Liver (tissue), 9 donors: ENCODE results near the gene GARNL3. TPM values are rescaled to one million over a fixed set of nuclear protein-coding genes. Genes with fewer than 3 reads are reported as not detected.

ENCODE experiments used
- DNase-seq: peaks from one replicate; pipeline ENCODE4 v3.0.0-alpha.2; 2017; ENCODE audit warnings: low spot score
- H3K27ac ChIP-seq, 2 donors: one replicate each; pipeline ENCODE4 v1.7.0; 2013; ENCODE audit warnings: inconsistent platforms in 2 of 2, low read length in 2 of 2, control low read depth in 1 of 2, low read depth in 1 of 2, mild to moderate bottlenecking in 1 of 2
- H3K27me3 ChIP-seq, 4 donors: one replicate each; pipeline versions ENCODE4 v1.6.1 to v1.7.0; 2013; ENCODE audit warnings: low read length in 3 of 4, inconsistent platforms in 1 of 4, mild to moderate bottlenecking in 1 of 4, moderate library complexity in 1 of 4; ENCODE audit not compliant: control insufficient read depth in 4 of 4, insufficient read depth in 4 of 4
- H3K36me3 ChIP-seq, 4 donors: one replicate each; pipeline versions ENCODE4 v1.6.1 to v1.7.0; 2013; ENCODE audit warnings: low read length in 3 of 4, mild to moderate bottlenecking in 3 of 4, low read depth in 1 of 4, moderate library complexity in 1 of 4; ENCODE audit not compliant: control insufficient read depth in 4 of 4, insufficient read depth in 3 of 4
- H3K4me1 ChIP-seq, 4 donors: one replicate each; pipeline versions ENCODE4 v1.6.1 to v1.7.0; 2013; ENCODE audit warnings: low read length in 3 of 4, mild to moderate bottlenecking in 3 of 4, moderate library complexity in 1 of 4; ENCODE audit not compliant: control insufficient read depth in 4 of 4, insufficient read depth in 4 of 4
- H3K4me3 ChIP-seq, 3 donors: one replicate each; pipeline versions ENCODE4 v1.6.1 to v1.7.0; 2013; ENCODE audit warnings: low read length in 3 of 3, control low read depth in 1 of 3, low read depth in 1 of 3, mild to moderate bottlenecking in 1 of 3
- H3K9ac ChIP-seq, 2 donors: one replicate each; pipeline ENCODE4 v1.7.0; 2013; ENCODE audit warnings: low read length in 2 of 2, mild to moderate bottlenecking in 2 of 2, moderate library complexity in 2 of 2, control low read depth in 1 of 2, low read depth in 1 of 2
- H3K9me3 ChIP-seq, 4 donors: one replicate each; pipeline versions ENCODE4 v1.6.1 to v1.7.0; 2013; ENCODE audit warnings: low read length in 3 of 4; ENCODE audit not compliant: control insufficient read depth in 4 of 4
- ATF3 ChIP-seq: IDR thresholded peaks from 2 replicates; pipeline ENCODE4 v1.6.1; 2016; ENCODE audit warnings: antibody characterized with exemption
- EGR1 ChIP-seq, 2 donors: IDR thresholded peaks; 2 replicates each; pipeline ENCODE4 v1.6.1; 2016 to 2018; ENCODE audit warnings: antibody characterized with exemption in 2 of 2, low read depth in 2 of 2
- FOXA1 ChIP-seq: IDR thresholded peaks from 2 replicates; pipeline ENCODE4 v1.6.1; 2016; ENCODE audit warnings: antibody characterized with exemption
- FOXA2 ChIP-seq: IDR thresholded peaks from 2 replicates; pipeline ENCODE4 v1.6.1; 2016; ENCODE audit warnings: antibody characterized with exemption
- GABPA ChIP-seq, 2 donors: IDR thresholded peaks in 1 of 2; conservative IDR thresholded peaks in 1 of 2; 2 replicates each; pipeline ENCODE4 v1.6.1; 2016; ENCODE audit warnings: antibody characterized with exemption in 2 of 2, mild to moderate bottlenecking in 1 of 2, moderate library complexity in 1 of 2
- HNF4A ChIP-seq, 2 donors: conservative IDR thresholded peaks; 2 replicates each; pipeline ENCODE4 v1.6.1; 2016; ENCODE audit warnings: antibody characterized with exemption in 2 of 2, mild to moderate bottlenecking in 2 of 2
- HNF4G ChIP-seq: IDR thresholded peaks from 2 replicates; pipeline ENCODE4 v1.6.1; 2016; ENCODE audit warnings: antibody characterized with exemption
- JUND ChIP-seq, 2 donors: IDR thresholded peaks; 2 replicates each; pipeline ENCODE4 v1.6.1; 2016; ENCODE audit warnings: antibody characterized with exemption in 2 of 2
- NR2F2 ChIP-seq: IDR thresholded peaks from 2 replicates; pipeline ENCODE4 v1.6.1; 2016; ENCODE audit warnings: antibody characterized with exemption
- RAD21 ChIP-seq, 2 donors: IDR thresholded peaks; 2 replicates each; pipeline ENCODE4 v1.6.1; 2016; ENCODE audit warnings: antibody characterized with exemption in 2 of 2, mild to moderate bottlenecking in 2 of 2
- REST ChIP-seq: IDR thresholded peaks from 2 replicates; pipeline ENCODE4 v1.6.1; 2016; ENCODE audit warnings: antibody characterized with exemption, mild to moderate bottlenecking
- RXRA ChIP-seq, 2 donors: IDR thresholded peaks; 2 replicates each; pipeline ENCODE4 v1.6.1; 2017 to 2018; ENCODE audit warnings: antibody characterized with exemption in 2 of 2, mild to moderate bottlenecking in 1 of 2
- SP1 ChIP-seq: IDR thresholded peaks from 2 replicates; pipeline ENCODE4 v1.6.1; 2018; ENCODE audit warnings: antibody characterized with exemption, mild to moderate bottlenecking
- TAF1 ChIP-seq: conservative IDR thresholded peaks from 2 replicates; pipeline ENCODE4 v1.6.1; 2016; ENCODE audit warnings: antibody characterized with exemption, mild to moderate bottlenecking
- YY1 ChIP-seq: IDR thresholded peaks from 2 replicates; pipeline ENCODE4 v1.6.1; 2016; ENCODE audit warnings: antibody characterized with exemption, mild to moderate bottlenecking
- WGBS: extraction: QIAGEN DNeasy Blood & Tissue Kit; methylation state at CpG from one replicate; pipeline ENCODE4 v1.1.7; 2013; 5-methylcytosine and 5-hydroxymethylcytosine counted together
- polyA plus RNA-seq, 2 donors: library from polyadenylated mRNA; stranded (reverse) in 1 of 2; unstranded in 1 of 2; fragments of 200-250 nt in 1 of 2; fragments of >200 nt in 1 of 2; fragmentation: Nextera tagmentation in 1 of 2; extraction: Ambion mirVana in 1 of 2; gene quantifications; one replicate each; pipeline versions ENCODE4 v1.2.1 to v1.2.3, GENCODE V29; 2013 to 2015
- total RNA-seq, 2 donors: library from RNA; depleted of rRNA; stranded (reverse); fragments of >200 nt; gene quantifications; one replicate each; pipeline ENCODE4 v1.2.3, GENCODE V29; 2014
- TF ChIP-seq, protein P1 (sequence below): fragments of 150-350 bp; IDR thresholded peaks from 2 replicates; pipeline ENCODE4 v1.5.1; 2017; ENCODE audit warnings: improper control_type of control experiment, low read depth, low read length; ENCODE audit not compliant: missing input control
- TF ChIP-seq, protein P2 (sequence below): IDR thresholded peaks from 2 replicates; pipeline ENCODE4 v1.6.1; 2016; ENCODE audit warnings: antibody characterized with exemption
- TF ChIP-seq, protein P3 (sequence below): IDR thresholded peaks from 2 replicates; pipeline ENCODE4 v1.6.1; 2016; ENCODE audit warnings: antibody characterized with exemption
- donor health status: healthy.
- donor health status: healthy.
- donor health status: healthy.
- donor health status: healthy.
- donor health status: healthy.

GARNL3 gene
- total and polyA plus RNA-seq, 4 donors, result 0.89 to 6.7 (median 3.5) TPM

DNA sequence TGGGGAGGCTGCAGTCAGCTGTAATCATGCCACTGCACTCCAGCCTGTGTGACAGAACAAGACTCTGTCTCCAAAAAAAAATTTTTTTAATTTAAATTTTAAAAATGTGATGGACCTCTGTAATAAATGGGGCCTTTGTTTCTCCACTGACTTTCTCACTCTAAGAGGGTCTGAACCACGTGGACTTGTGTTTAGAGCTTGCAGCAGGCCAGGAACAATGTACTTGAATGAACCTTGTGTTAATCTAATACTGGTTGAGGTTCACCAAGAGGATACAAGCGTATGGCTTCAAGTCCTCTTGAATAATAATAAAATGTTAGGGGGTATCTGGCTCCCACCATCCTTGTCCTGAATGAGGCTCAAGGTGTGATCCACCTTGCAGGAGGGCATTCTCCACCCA, 118.0 kb downstream of the GARNL3 start:
- Histone ChIP-seq H3K27ac (no peak overlapping the region), H3K4me1 (no peaks in the 10 kb centered on the region), H3K9me3 (no peaks in the 10 kb centered on the region), H3K9ac (no peak overlapping the region), H3K27me3 (no peaks in the 10 kb centered on the region), H3K4me3 (no peak overlapping the region), H3K36me3 (no peaks in the 10 kb centered on the region)
- TF ChIP-seq EGR1 (IDR thresholded peaks at IDR 0.05; ENCODE audit: low read depth in 2 of 2), result no peak
- TF ChIP-seq HNF4A (conservative IDR thresholded peaks at IDR 0.05), result no peak
- TF ChIP-seq JUND (IDR thresholded peaks at IDR 0.05), result no peak
- TF ChIP-seq NR2F2, result no peak
- TF ChIP-seq YY1, result no peak
- no peak for TF ChIP-seq RAD21 (IDR thresholded peaks at IDR 0.05)
- TF ChIP-seq, protein P1, sequence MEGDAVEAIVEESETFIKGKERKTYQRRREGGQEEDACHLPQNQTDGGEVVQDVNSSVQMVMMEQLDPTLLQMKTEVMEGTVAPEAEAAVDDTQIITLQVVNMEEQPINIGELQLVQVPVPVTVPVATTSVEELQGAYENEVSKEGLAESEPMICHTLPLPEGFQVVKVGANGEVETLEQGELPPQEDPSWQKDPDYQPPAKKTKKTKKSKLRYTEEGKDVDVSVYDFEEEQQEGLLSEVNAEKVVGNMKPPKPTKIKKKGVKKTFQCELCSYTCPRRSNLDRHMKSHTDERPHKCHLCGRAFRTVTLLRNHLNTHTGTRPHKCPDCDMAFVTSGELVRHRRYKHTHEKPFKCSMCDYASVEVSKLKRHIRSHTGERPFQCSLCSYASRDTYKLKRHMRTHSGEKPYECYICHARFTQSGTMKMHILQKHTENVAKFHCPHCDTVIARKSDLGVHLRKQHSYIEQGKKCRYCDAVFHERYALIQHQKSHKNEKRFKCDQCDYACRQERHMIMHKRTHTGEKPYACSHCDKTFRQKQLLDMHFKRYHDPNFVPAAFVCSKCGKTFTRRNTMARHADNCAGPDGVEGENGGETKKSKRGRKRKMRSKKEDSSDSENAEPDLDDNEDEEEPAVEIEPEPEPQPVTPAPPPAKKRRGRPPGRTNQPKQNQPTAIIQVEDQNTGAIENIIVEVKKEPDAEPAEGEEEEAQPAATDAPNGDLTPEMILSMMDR, result no peak
- no peak for TF ChIP-seq FOXA1
- TF ChIP-seq FOXA2, result no peak
- TF ChIP-seq, protein P2, sequence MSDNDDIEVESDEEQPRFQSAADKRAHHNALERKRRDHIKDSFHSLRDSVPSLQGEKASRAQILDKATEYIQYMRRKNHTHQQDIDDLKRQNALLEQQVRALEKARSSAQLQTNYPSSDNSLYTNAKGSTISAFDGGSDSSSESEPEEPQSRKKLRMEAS, result no peak
- no peak for TF ChIP-seq GABPA (IDR thresholded peaks at IDR 0.05 in 1 of 2, conservative IDR thresholded peaks at IDR 0.05 in 1 of 2)
- DNase-seq, result no peak
- 87% methylated on average over 2 of the region's 2 CpGs for WGBS

- no peaks in the 10 kb centered on the region for H3K36me3 ChIP-seq
- TF ChIP-seq JUND (IDR thresholded peaks at IDR 0.05), result no peak
- no peak for TF ChIP-seq HNF4A (conservative IDR thresholded peaks at IDR 0.05)
- TF ChIP-seq, protein P2, result no peak
- TF ChIP-seq YY1, result no peak
- no peak for TF ChIP-seq REST
- TF ChIP-seq FOXA2, result no peak
- no peak for TF ChIP-seq TAF1
- TF ChIP-seq, protein P3, sequence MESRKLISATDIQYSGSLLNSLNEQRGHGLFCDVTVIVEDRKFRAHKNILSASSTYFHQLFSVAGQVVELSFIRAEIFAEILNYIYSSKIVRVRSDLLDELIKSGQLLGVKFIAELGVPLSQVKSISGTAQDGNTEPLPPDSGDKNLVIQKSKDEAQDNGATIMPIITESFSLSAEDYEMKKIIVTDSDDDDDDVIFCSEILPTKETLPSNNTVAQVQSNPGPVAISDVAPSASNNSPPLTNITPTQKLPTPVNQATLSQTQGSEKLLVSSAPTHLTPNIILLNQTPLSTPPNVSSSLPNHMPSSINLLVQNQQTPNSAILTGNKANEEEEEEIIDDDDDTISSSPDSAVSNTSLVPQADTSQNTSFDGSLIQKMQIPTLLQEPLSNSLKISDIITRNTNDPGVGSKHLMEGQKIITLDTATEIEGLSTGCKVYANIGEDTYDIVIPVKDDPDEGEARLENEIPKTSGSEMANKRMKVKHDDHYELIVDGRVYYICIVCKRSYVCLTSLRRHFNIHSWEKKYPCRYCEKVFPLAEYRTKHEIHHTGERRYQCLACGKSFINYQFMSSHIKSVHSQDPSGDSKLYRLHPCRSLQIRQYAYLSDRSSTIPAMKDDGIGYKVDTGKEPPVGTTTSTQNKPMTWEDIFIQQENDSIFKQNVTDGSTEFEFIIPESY, result no peak
- TF ChIP-seq FOXA1, result no peak
- no peak for TF ChIP-seq EGR1 (IDR thresholded peaks at IDR 0.05; ENCODE audit: low read depth in 2 of 2)
- TF ChIP-seq RAD21 (IDR thresholded peaks at IDR 0.05), result no peak
- no peak for TF ChIP-seq GABPA (IDR thresholded peaks at IDR 0.05 in 1 of 2, conservative IDR thresholded peaks at IDR 0.05 in 1 of 2)
- no peak for TF ChIP-seq SP1
- no peak for TF ChIP-seq ATF3
- TF ChIP-seq RXRA (IDR thresholded peaks at IDR 0.05), result no peak
- no peak for TF ChIP-seq HNF4G
- TF ChIP-seq, protein P1, result no peak
- no peak overlapping the region for H3K27ac ChIP-seq
- no peaks in the 10 kb centered on the region for H3K27me3 ChIP-seq
- no peak overlapping the region for H3K9ac ChIP-seq
- 89% methylated on average over 11 of the region's 11 CpGs for WGBS
- no peaks in the 10 kb centered on the region for H3K9me3 ChIP-seq
- DNase-seq, result no peak
- H3K4me1 ChIP-seq, result no peaks in the 10 kb centered on the region
- H3K4me3 ChIP-seq, result no peak overlapping the region
These were observed 119.6 kb downstream of the GARNL3 start for GRCh38 chr9:127384016-127384730.
